ENCODE data around the gene KRTAP9-2. TPM values are rescaled to one million over a fixed set of nuclear protein-coding genes. Genes with fewer than 3 reads are reported as not detected.
"Not testable (repeated sequence)": the region's sequence is repeated elsewhere in the genome, so short reads cannot be mapped to it uniquely, and the experiment has no call there.

Gene KRTAP9-2
- total RNA-seq: not detected

- DNase-seq (ENCODE audit: low spot score); ATAC-seq: not testable (repeated sequence)
These were observed at the start of gene KRTAP9-2 for GRCh38 chr17:41226598-41227095. Gene KRTAP9-2 (plus strand): TSS chr17:41226648. CDS start chr17:41226655, 7 bp downstream.

- DNase-seq (ENCODE audit: low spot score) (no peak), ATAC-seq (no peak)
These were observed 49.6 kb upstream of the KRTAP9-2 start for GRCh38 chr17:41176744-41177387.

GRCh38 chr17:41177727-41178271 is 48.6 kb upstream of the KRTAP9-2 start, which contains the start of gene KRTAP4-2:
Gene KRTAP4-2 (minus strand): TSS chr17:41178221. CDS start chr17:41178164, 57 bp downstream.
- DNase-seq (ENCODE audit: low spot score): no peak
- no peak for ATAC-seq

GRCh38 chr17:41178341-41178740 is 48.1 kb upstream of the KRTAP9-2 start:
- ATAC-seq (no peak), DNase-seq (ENCODE audit: low spot score) (no peak)

- DNase-seq (ENCODE audit: low spot score) (no peak), ATAC-seq (no peak)
These were observed 47.4 kb upstream of the KRTAP9-2 start for GRCh38 chr17:41178843-41179616.

- DNase-seq (ENCODE audit: low spot score): no peak
- ATAC-seq: no peak
These were observed 41.9 kb upstream of the KRTAP9-2 start, which contains the start of gene KRTAP4-1 for GRCh38 chr17:41184480-41184961. Gene KRTAP4-1 (minus strand): TSS chr17:41184911. CDS start chr17:41184854, 57 bp downstream.

GRCh38 chr17:41185001-41185400 is 41.4 kb upstream of the KRTAP9-2 start:
- no peak for DNase-seq (ENCODE audit: low spot score)
- ATAC-seq: no peak

- no peak for ATAC-seq
- DNase-seq (ENCODE audit: low spot score): no peak
These were observed 39.6 kb upstream of the KRTAP9-2 start for GRCh38 chr17:41186872-41187271.

- ATAC-seq; DNase-seq (ENCODE audit: low spot score): not testable (repeated sequence)
These were observed 36.6 kb upstream of the KRTAP9-2 start, which contains the start of gene KRTAP9-1 for GRCh38 chr17:41189837-41190318. Gene KRTAP9-1 (plus strand): TSS chr17:41189887. CDS start chr17:41189887, 0 bp downstream.

GRCh38 chr17:41190328-41190727 is 36.1 kb upstream of the KRTAP9-2 start:
- DNase-seq (ENCODE audit: low spot score) (no peak), ATAC-seq (no peak)

- no peak for ATAC-seq
- DNase-seq (ENCODE audit: low spot score): no peak
These were observed 30.4 kb upstream of the KRTAP9-2 start for GRCh38 chr17:41196068-41196467.

- DNase-seq (ENCODE audit: low spot score) (no peak), ATAC-seq (no peak)
These were observed 26.9 kb upstream of the KRTAP9-2 start for GRCh38 chr17:41199421-41200078.

- DNase-seq (ENCODE audit: low spot score) (no peak), ATAC-seq (no peak)
These were observed 14.5 kb upstream of the KRTAP9-2 start for GRCh38 chr17:41211845-41212466.

GRCh38 chr17:41212524-41213169 is 13.8 kb upstream of the KRTAP9-2 start:
- no peak for ATAC-seq
- no peak for DNase-seq (ENCODE audit: low spot score)

GRCh38 chr17:41215681-41216080 is 10.8 kb upstream of the KRTAP9-2 start:
- ATAC-seq (no peak), DNase-seq (ENCODE audit: low spot score) (no peak)

- ATAC-seq: no peak
These were observed 2.6 kb upstream of the KRTAP9-2 start for GRCh38 chr17:41223821-41224220.

GRCh38 chr17:41226051-41226450 is 397 bp upstream of the KRTAP9-2 start:
- no peak for ATAC-seq
- DNase-seq (ENCODE audit: low spot score): no peak

More at GRCh38 chr17:41223821-41224220, 2.6 kb upstream of the KRTAP9-2 start:
- DNase-seq (ENCODE audit: low spot score): no peak

GRCh38 chr17:41230094-41230493 is 3.6 kb downstream of the KRTAP9-2 start:
- DNase-seq (ENCODE audit: low spot score) (no peak), ATAC-seq (no peak)

- no peak for DNase-seq (ENCODE audit: low spot score)
- no peak for ATAC-seq
These were observed 5.3 kb downstream of the KRTAP9-2 start for GRCh38 chr17:41231731-41232130.
